MCF 10A (cell line): ENCODE data around the gene P3H3. TPM values are rescaled to one million over a fixed set of nuclear protein-coding genes. Genes with fewer than 3 reads are reported as not detected.
A peak's percentile ranks its signal among the peaks of the same experiment; 100 is the strongest.

ENCODE experiments used
- BruUV-seq: library from RNA; stranded (reverse); fragments of 400-500 nt; replicated peaks from 2 replicates; lab custom pipeline; 2021; lab: Mats Ljungman, UMichigan
- CTCF ChIA-PET: fragments of 300-600 bp; sonication (Branson Sonifier 250); formaldehyde crosslinking; extraction: SDS; loops from one replicate; lab custom pipeline; 2021; ENCODE audit warnings: antibody characterized with exemption, inconsistent platforms; lab: Yijun Ruan, JAX
- POLR2A ChIA-PET: fragments of 300-600, 350-650 bp; sonication (Branson Sonifier 250); formaldehyde crosslinking; extraction: SDS; loops from one replicate; lab custom pipeline; 2020; ENCODE audit warnings: antibody characterized with exemption, inconsistent platforms; lab: Yijun Ruan, JAX
- DNase-seq: peaks from one replicate; pipeline ENCODE4 v3.0.0-alpha.2; 2018; ENCODE audit not compliant: unreplicated experiment
- H3K27ac Mint-ChIP-seq: one replicate; pipeline ENCODE4 v1.8.0; 2022; ENCODE audit warnings: mild to moderate bottlenecking, low read depth, mixed read lengths; ENCODE audit not compliant: unreplicated experiment
- H3K27me3 Mint-ChIP-seq: one replicate; pipeline ENCODE4 v1.8.0; 2022; ENCODE audit warnings: mixed read lengths; ENCODE audit not compliant: insufficient read depth, unreplicated experiment
- H3K36me3 Mint-ChIP-seq: one replicate; pipeline ENCODE4 v1.8.0; 2022; ENCODE audit warnings: mild to moderate bottlenecking, moderate library complexity, mixed read lengths; ENCODE audit not compliant: insufficient read depth, unreplicated experiment
- H3K4me1 Mint-ChIP-seq: one replicate; pipeline ENCODE4 v1.8.0; 2022; ENCODE audit warnings: mixed read lengths; ENCODE audit not compliant: insufficient read depth, unreplicated experiment
- H3K4me3 Mint-ChIP-seq: one replicate; pipeline ENCODE4 v1.8.0; 2022; ENCODE audit warnings: mild to moderate bottlenecking, moderate library complexity, mixed read lengths; ENCODE audit not compliant: unreplicated experiment
- H3K9me3 Mint-ChIP-seq: one replicate; pipeline ENCODE4 v1.8.0; 2022; ENCODE audit warnings: mixed read lengths; ENCODE audit not compliant: unreplicated experiment
- CTCF ChIP-seq: fragments of 200-600 bp; IDR thresholded peaks from one replicate; pipeline ENCODE4 v1.8.0; 2022; ENCODE audit warnings: antibody characterized with exemption, mild to moderate bottlenecking; ENCODE audit not compliant: unreplicated experiment
- intact Hi-C: fragments of 100-400 bp; cut with micrococcal nuclease; formaldehyde crosslinking; loops from 2 replicates; pipeline ENCODE4 v1.14.1; 2022
- total RNA-seq: library from RNA; stranded (reverse); gene quantifications from 2 replicates; pipeline ENCODE4 v1.2.3, GENCODE V29; 2022

Gene P3H3
- total RNA-seq, 1 experiment from 2014 or later = 0.47 TPM

- no peak for TF ChIP-seq CTCF
- H3K27me3 Mint-ChIP-seq = no peaks in the 10 kb centered on the region
- peaks cover 52% of the 10 kb centered on the region for H3K36me3 Mint-ChIP-seq
- BruUV-seq = no TSS peak
- no peaks in the 10 kb centered on the region for H3K9me3 Mint-ChIP-seq
- peak overlapping the region; percentile 88 for H3K4me3 Mint-ChIP-seq
- ChIA-PET CTCF (interaction anchor here (0.6 to 7.3 kb wide), 6 partner anchors 12 to 119 kb away, joined by 3 to 40 read pairs (median 10); partner anchors contain the start of gene SPSB2), POLR2A (interaction anchor here (0.5 to 7.9 kb wide), 5 partner anchors 13 to 246 kb away, joined by 3 to 130 read pairs (median 11); partner anchors contain the start of genes MLF2 and TPI1)
- peak overlapping the region; percentile 90 for H3K27ac Mint-ChIP-seq
- intact Hi-C loops = no loop called here
- peaks cover 31% of the 10 kb centered on the region for H3K4me1 Mint-ChIP-seq
- no peak for DNase-seq
Measured at GRCh38 chr12:6854036-6854435, 25.8 kb downstream of the P3H3 start.

GRCh38 chr12:6855322-6855721, 27.1 kb downstream of the P3H3 start:
- H3K27me3 Mint-ChIP-seq = no peaks in the 10 kb centered on the region
- no TSS peak for BruUV-seq
- H3K27ac Mint-ChIP-seq = no peak overlapping the region
- H3K4me3 Mint-ChIP-seq = no peak overlapping the region
- CTCF ChIA-PET = interaction anchor here (0.6 to 7.3 kb wide), 5 partner anchors 14 to 77 kb away, joined by 3 to 40 read pairs (median 3); partner anchors contain the start of gene SPSB2
- H3K4me1 Mint-ChIP-seq = peaks cover 19% of the 10 kb centered on the region
- peaks cover 52% of the 10 kb centered on the region for H3K36me3 Mint-ChIP-seq
- POLR2A ChIA-PET = interaction anchor here (0.9 to 7.9 kb wide), 2 partner anchors 12 to 17 kb away, joined by 3 to 130 read pairs; partner anchors contain the start of gene TPI1
- intact Hi-C loops = no loop called here
- no peak for DNase-seq
- TF ChIP-seq CTCF = no peak
- H3K9me3 Mint-ChIP-seq = no peaks in the 10 kb centered on the region

GRCh38 chr12:6858799-6859198, 30.6 kb downstream of the P3H3 start:
- intact Hi-C loops = no loop called here
- POLR2A ChIA-PET = interaction anchor here (0.8 to 1.5 kb wide), 2 partner anchors 8 to 14 kb away, joined by 3 to 4 read pairs; partner anchors contain the start of gene SPSB2
- CTCF ChIA-PET = interaction anchor here (2.7 kb wide), 1 partner anchor 10 kb away, joined by 13 read pairs; no protein-coding TSS in a partner anchor
- Mint-ChIP-seq H3K9me3 (no peaks in the 10 kb centered on the region), H3K27ac (no peak overlapping the region), H3K36me3 (peaks cover 80% of the 10 kb centered on the region), H3K4me1 (peaks cover 8% of the 10 kb centered on the region), H3K4me3 (no peak overlapping the region), H3K27me3 (no peaks in the 10 kb centered on the region)
- no TSS peak for BruUV-seq
- DNase-seq = no peak
- no peak for TF ChIP-seq CTCF

DNA sequence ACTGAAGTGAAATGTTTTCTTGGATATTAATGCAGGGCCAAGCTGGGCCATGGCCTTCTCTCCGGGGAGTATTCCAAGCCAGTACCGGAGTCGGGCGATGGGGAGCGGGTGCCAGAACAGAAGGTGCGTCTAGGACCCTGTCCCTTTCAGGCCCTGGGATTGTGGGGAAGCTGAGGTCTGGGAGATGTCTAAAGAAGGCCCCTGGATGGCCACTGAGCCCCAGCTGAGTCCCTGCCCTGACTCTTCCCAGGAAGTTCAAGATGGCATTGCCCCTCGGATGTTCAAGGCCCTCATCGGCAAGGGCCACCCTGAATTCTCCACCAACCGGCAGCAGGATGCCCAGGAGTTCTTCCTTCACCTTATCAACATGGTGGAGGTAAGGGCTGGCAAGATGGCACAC, 31.9 kb downstream of the P3H3 start:
- Mint-ChIP-seq H3K4me1 (no peaks in the 10 kb centered on the region), H3K4me3 (no peak overlapping the region), H3K27me3 (no peaks in the 10 kb centered on the region), H3K36me3 (peaks cover 79% of the 10 kb centered on the region), H3K9me3 (no peaks in the 10 kb centered on the region), H3K27ac (no peak overlapping the region)
- POLR2A ChIA-PET = interaction anchor here (0.6 to 1.5 kb wide), 2 partner anchors 12 to 171 kb away, joined by 3 read pairs; partner anchors contain the start of genes SPSB2 and ZNF384
- CTCF ChIA-PET = interaction anchor here (1.4 to 2.7 kb wide), 2 partner anchors 9 to 32 kb away, joined by 7 to 13 read pairs; no protein-coding TSS in a partner anchor
- TF ChIP-seq CTCF = no peak
- BruUV-seq = no TSS peak
- intact Hi-C loops = no loop called here
- DNase-seq = no peak
